Endothelial cell of umbilical vein (primary cell): ENCODE results near the gene PLOD1. TPM values are rescaled to one million over a fixed set of nuclear protein-coding genes. Genes with fewer than 3 reads are reported as not detected.

Experiments used
- Bru-seq: library from RNA; stranded (reverse); fragments of 400-500 nt; gene quantifications from one replicate; lab custom pipeline; 2021; lab: Mats Ljungman, UMichigan
- BruChase-seq, 2 experiments: library from RNA; stranded (reverse); fragments of 400-500 nt; gene quantifications; one replicate each; lab custom pipeline; 2021; lab: Mats Ljungman, UMichigan
- BruUV-seq: library from RNA; stranded (reverse); fragments of 400-500 nt; replicated peaks from 2 replicates; lab custom pipeline; 2021; lab: Mats Ljungman, UMichigan
- CTCF ChIA-PET: fragments of 300-600, 350-600 bp; sonication (Branson Sonifier 250); formaldehyde crosslinking; loops from one replicate; lab custom pipeline; 2021; ENCODE audit warnings: antibody characterized with exemption, inconsistent platforms; lab: Charles Lee
- POLR2A ChIA-PET: fragments of 300-600, 350-600 bp; sonication (Branson Sonifier 250); formaldehyde crosslinking; loops from one replicate; lab custom pipeline; 2021; ENCODE audit warnings: antibody characterized with exemption, inconsistent platforms; lab: Charles Lee
- DNase-seq: peaks from one replicate; pipeline ENCODE4 v3.0.0-alpha.2; 2011; ENCODE audit warnings: low read depth, low spot score
- FAIRE-seq: peaks from 2 replicates; lab custom pipeline; 2011; peaks lifted over from hg19 to GRCh38; lab: Jason Lieb, UNC
- H2AFZ ChIP-seq: 2 replicates; pipeline ENCODE4 v1.6.0; 2012; ENCODE audit warnings: low read depth, low read length, control low read depth, inconsistent platforms
- H3K27ac ChIP-seq: 2 replicates; pipeline ENCODE4 v1.5.1; 2011; ENCODE audit warnings: low read depth, mild to moderate bottlenecking, control low read depth, low read length, moderate library complexity; ENCODE audit not compliant: insufficient read depth
- H3K27me3 ChIP-seq, 2 experiments: 2 replicates each; pipeline versions ENCODE4 v1.6.0 to v1.6.1; 2011; ENCODE audit warnings: low read length in 2 of 2, mixed read lengths in 1 of 2; ENCODE audit not compliant: control insufficient read depth in 2 of 2, insufficient read depth in 2 of 2
- H3K36me3 ChIP-seq, 2 experiments: 2 replicates in 1 of 2; 3 replicates in 1 of 2; pipeline ENCODE4 v1.5.1; 2011; ENCODE audit warnings: low read length in 2 of 2, mild to moderate bottlenecking in 1 of 2, moderate library complexity in 1 of 2; ENCODE audit not compliant: control insufficient read depth in 2 of 2, insufficient read depth in 2 of 2; ENCODE audit errors: extremely low read depth in 1 of 2
- H3K4me1 ChIP-seq: 3 replicates; pipeline ENCODE4 v1.5.1; 2011; ENCODE audit warnings: mild to moderate bottlenecking, low read length; ENCODE audit not compliant: control insufficient read depth, insufficient read depth; ENCODE audit errors: extremely low read depth
- H3K4me2 ChIP-seq: 2 replicates; pipeline ENCODE4 v1.6.1; 2011; ENCODE audit warnings: low read length, control low read depth, mixed read lengths; ENCODE audit not compliant: insufficient read depth
- H3K4me3 ChIP-seq, 3 experiments: fragments of 200-600 bp in 1 of 3; sonication (generic), shearing (Covaris generic) in 1 of 3; replicated peaks in 1 of 3; 2 replicates each; pipeline ENCODE4 v1.5.1; 2011 to 2016; ENCODE audit warnings: control low read depth in 3 of 3, low read length in 3 of 3, mild to moderate bottlenecking in 2 of 3, inconsistent platforms in 1 of 3, low read depth in 1 of 3, moderate library complexity in 1 of 3; ENCODE audit not compliant: insufficient read depth in 1 of 3
- H3K79me2 ChIP-seq: 2 replicates; pipeline ENCODE4 v1.6.0; 2012; ENCODE audit warnings: low read length, inconsistent platforms; ENCODE audit not compliant: control insufficient read depth, insufficient read depth
- H3K9ac ChIP-seq: replicated peaks from 2 replicates; pipeline ENCODE3; 2011; ENCODE audit warnings: low read length, control low read depth; ENCODE audit not compliant: insufficient read depth; ENCODE audit errors: extremely low read depth
- H3K9me1 ChIP-seq: replicated peaks from 3 replicates; pipeline ENCODE4 v1.6.0; 2011; ENCODE audit warnings: mild to moderate bottlenecking, low read length; ENCODE audit not compliant: control insufficient read depth, insufficient read depth; ENCODE audit errors: extremely low read depth
- H3K9me3 ChIP-seq: replicated peaks from 2 replicates; pipeline ENCODE4 v1.5.1; 2012; ENCODE audit warnings: low read length, inconsistent platforms; ENCODE audit not compliant: control insufficient read depth, insufficient read depth
- H4K20me1 ChIP-seq: replicated peaks from 2 replicates; pipeline ENCODE3; 2011; ENCODE audit warnings: mild to moderate bottlenecking, low read length; ENCODE audit not compliant: control insufficient read depth, insufficient read depth; ENCODE audit errors: extremely low read depth
- EZH2 ChIP-seq: IDR thresholded peaks from 2 replicates; pipeline ENCODE4 v1.6.1; 2012; ENCODE audit warnings: borderline replicate concordance, low read depth, mild to moderate bottlenecking, moderate library complexity, low read length, inconsistent platforms; ENCODE audit not compliant: severe bottlenecking
- JUN ChIP-seq: IDR thresholded peaks from 2 replicates; pipeline ENCODE4 v1.6.1; 2011; ENCODE audit warnings: borderline replicate concordance, low read depth; ENCODE audit not compliant: insufficient read length, insufficient read depth
- MYC ChIP-seq: IDR thresholded peaks from one replicate; pipeline ENCODE4 v1.6.1; 2011; ENCODE audit warnings: mild to moderate bottlenecking, low read depth, low read length
- POLR2A ChIP-seq: IDR thresholded peaks from 2 replicates; pipeline ENCODE4 v1.6.1; 2012; ENCODE audit warnings: low read depth, mild to moderate bottlenecking, control low read depth, low read length
- POLR2AphosphoS5 ChIP-seq: IDR thresholded peaks from 2 replicates; pipeline ENCODE4 v1.6.1; 2012; ENCODE audit warnings: low read depth, mild to moderate bottlenecking, control low read depth, low read length, moderate library complexity; ENCODE audit not compliant: insufficient read depth
- dilution Hi-C: fragments of 300-500 bp; cut with MboI; formaldehyde crosslinking; loops from one replicate; pipeline ENCODE4 v1.15.0; 2019; ENCODE audit warnings: low sequenced_read_pairs; ENCODE audit not compliant: extremely low pct_ligation_motif_present
- intact Hi-C: fragments of 100-400 bp; cut with micrococcal nuclease; formaldehyde crosslinking; loops from one replicate; pipeline ENCODE4 v1.10.0; 2022
- long read RNA-seq: library from polyadenylated mRNA; stranded (forward); transcript quantifications from one replicate; pipeline ENCODE4 v2.0.0, GENCODE V29; 2021
- polyA minus RNA-seq, 3 experiments: library from RNA; depleted of rRNA, polyadenylated mRNA; stranded (reverse); fragments of >200 nt; gene quantifications; 1 replicate in 1 of 3; 2 replicates in 2 of 3; pipeline ENCODE4 v1.2.3, GENCODE V29; 2011
- polyA plus RNA-seq, 4 experiments: library from polyadenylated mRNA; depleted of rRNA in 3 of 4; stranded (reverse) in 3 of 4; unstranded in 1 of 4; fragments of >200 nt; gene quantifications; 2 replicates each; pipeline versions ENCODE4 v1.2.1 to v1.2.3, GENCODE V29; 2011 to 2012; ENCODE audit warnings: missing spikeins in 1 of 4
- total RNA-seq: library from RNA; stranded (reverse); gene quantifications from 2 replicates; pipeline ENCODE4 v1.2.3, GENCODE V29; 2021

The PLOD1 gene
- total RNA-seq (245 and 260 TPM in 2 replicates), polyA plus RNA-seq (412 and 424 TPM in 2 replicates), polyA minus RNA-seq (286 and 316 TPM in 2 replicates), Bru-seq, nascent RNA (percentile 63 among the genes with signal in this experiment), BruChase-seq, experiment 1, labeled RNA remaining after a 6-hour chase (percentile 80 among the genes with signal in this experiment), BruChase-seq, experiment 2, labeled RNA remaining after a 2-hour chase (percentile 65 among the genes with signal in this experiment)
- polyA plus RNA-seq (2011; cell fraction: cytosol; rRNA removed), result 307 and 311 TPM in 2 replicates
- polyA plus RNA-seq (2011; cell fraction: nucleus; rRNA removed), result 187 and 218 TPM in 2 replicates
- 236 and 278 TPM in 2 replicates for polyA plus RNA-seq (2012)
- polyA minus RNA-seq (2011; cell fraction: cytosol; rRNA and poly(A)+ RNA removed), result 45.9 TPM
- polyA minus RNA-seq (2011; cell fraction: nucleus; rRNA and poly(A)+ RNA removed), result 81.1 and 81.9 TPM in 2 replicates
- long read RNA-seq, transcript PLOD1-201 (19 exons, 2,940 nt), result major isoform, 380 of 523 reads
- long read RNA-seq, transcript PLOD1-207 (2 exons, 2,339 nt), result minor isoform, 6 of 523 reads
- long read RNA-seq, partial matches to known transcripts, result 107 of 523 reads
- long read RNA-seq, other reads (novel, unspliced or antisense), result 30 of 523 reads

DNA sequence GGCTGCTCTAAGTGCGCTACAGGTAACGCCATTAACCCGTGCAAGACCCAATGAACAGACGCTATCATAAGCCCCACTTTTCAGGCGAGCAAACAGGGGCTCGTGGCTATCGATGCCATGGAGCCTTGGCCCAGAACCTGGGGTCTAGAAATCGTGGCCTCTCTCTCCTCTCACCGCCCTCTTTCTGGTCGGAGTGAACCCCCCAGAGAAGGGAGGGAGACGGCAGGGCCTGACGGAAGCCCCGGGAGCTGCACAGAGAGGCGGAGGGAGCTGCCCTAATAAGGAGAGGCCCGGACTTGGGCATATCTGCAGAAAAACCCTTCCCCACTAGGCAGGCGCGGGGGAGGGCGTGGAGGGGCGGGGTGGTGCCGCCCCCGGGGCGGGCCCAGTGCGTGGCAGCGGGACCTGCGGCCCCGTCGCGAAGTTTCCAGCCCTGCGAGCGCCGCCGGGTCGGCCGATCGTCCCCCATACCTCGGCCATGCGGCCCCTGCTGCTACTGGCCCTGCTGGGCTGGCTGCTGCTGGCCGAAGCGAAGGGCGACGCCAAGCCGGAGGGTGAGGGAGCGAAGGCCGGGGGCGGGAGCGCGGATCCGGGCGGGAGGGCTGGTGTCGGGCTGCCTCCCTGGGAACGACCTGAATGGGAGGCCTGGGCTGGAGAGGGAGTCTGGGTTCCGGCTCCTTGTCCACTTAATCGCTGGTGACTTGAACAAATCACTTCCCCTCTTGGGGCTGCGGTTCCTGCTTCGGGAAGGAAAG lies at the start of gene PLOD1:
Gene PLOD1, plus strand, starts transcription at position 416 of the 755 bp plus-strand sequence. Its CDS starts 63 bp downstream, at position 479.
- peak within 1 kb of the TSS; percentile 41 to 70 (median 59) for H3K4me3 ChIP-seq
- H2AFZ ChIP-seq, result peak within 1 kb of the TSS; percentile 81
- H3K9ac ChIP-seq, result peak within 1 kb of the TSS; percentile 60
- peaks cover 27% of the 10 kb centered on the region for H3K79me2 ChIP-seq
- H4K20me1 ChIP-seq, result no peaks in the 10 kb centered on the region
- peak within 1 kb of the TSS; percentile 36 for H3K27ac ChIP-seq
- intact Hi-C loops (loop anchor here (1.0 kb wide), 3 partner anchors 8 to 46 kb away; partner anchors contain the start of genes KIAA2013 and MFN2), dilution Hi-C loops (no loop called here)
- peak; percentile 91 for DNase-seq
- ChIA-PET CTCF (interaction anchor here (0.6 to 1.2 kb wide), 2 partner anchors 8 to 47 kb away, joined by 3 read pairs; partner anchors contain the start of gene KIAA2013), POLR2A (interaction anchor here (0.5 to 1.5 kb wide), 4 partner anchors 12 to 37 kb away, joined by 4 to 10 read pairs (median 8); no protein-coding TSS in a partner anchor)
- peaks cover 0 to 7% of the 10 kb centered on the region in 2 experiments for H3K36me3 ChIP-seq
- no peaks in the 10 kb centered on the region for H3K9me3 ChIP-seq
- peak within 1 kb of the TSS; percentile 86 for H3K4me2 ChIP-seq
- H3K9me1 ChIP-seq, result no peaks in the 10 kb centered on the region
- FAIRE-seq, result peak; percentile 92
- no peaks in the 10 kb centered on the region for H3K27me3 ChIP-seq
- TF ChIP-seq POLR2A (peak; percentile 89), POLR2AphosphoS5 (peak; percentile 93), JUN (no peak)
- peaks cover 33% of the 10 kb centered on the region for H3K4me1 ChIP-seq
- no TSS peak for BruUV-seq

- no peak for FAIRE-seq
- DNase-seq, result no peak
- no TSS peak for BruUV-seq
- Histone ChIP-seq H3K4me3 (no peak overlapping the region), H3K9ac (no peak overlapping the region), H3K27me3 (no peaks in the 10 kb centered on the region), H3K36me3 (no peaks in the 10 kb centered on the region), H3K9me3 (no peaks in the 10 kb centered on the region), H3K9me1 (no peaks in the 10 kb centered on the region), H4K20me1 (no peaks in the 10 kb centered on the region), H3K27ac (no peak overlapping the region), H3K79me2 (no peaks in the 10 kb centered on the region), H3K4me2 (no peak overlapping the region), H2AFZ (no peak overlapping the region), H3K4me1 (no peaks in the 10 kb centered on the region)
- ChIA-PET POLR2A (no interaction called here), CTCF (no interaction called here)
- dilution Hi-C loops, result no loop called here
- intact Hi-C loops, result no loop called here
- TF ChIP-seq MYC (no peak), EZH2 (no peak)
Observed at GRCh38 chr1:11885916-11886315, 48.6 kb upstream of the PLOD1 start.
